Measurements from ENCODE around the gene KIAA1549.

DNA sequence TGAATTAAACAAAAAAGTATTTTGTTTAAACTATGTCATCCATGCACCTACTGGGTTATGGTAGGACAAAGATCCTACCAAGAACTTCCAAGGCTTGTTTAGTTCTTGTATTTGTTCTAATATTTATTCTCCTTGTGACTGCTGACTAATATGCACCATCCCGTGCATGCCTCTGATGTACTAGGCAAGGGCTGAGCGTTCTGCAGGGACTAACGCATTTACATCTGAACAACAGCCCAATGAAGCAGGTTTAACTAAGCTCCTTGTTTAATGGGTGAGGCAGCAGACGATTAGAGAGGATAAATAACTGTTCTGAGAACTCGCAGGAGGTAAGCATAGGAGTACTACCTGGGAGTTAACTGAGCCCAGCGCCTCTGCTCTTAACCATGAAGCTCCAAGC lies 64.9 kb downstream of the KIAA1549 start:
- no peak for TF ChIP-seq EP300 (IDR thresholded peaks at IDR 0.05)
- TF ChIP-seq MAX (IDR thresholded peaks at IDR 0.05) = no peak
- TF ChIP-seq CHD4 (IDR thresholded peaks at IDR 0.05; ENCODE audit: borderline replicate concordance) = no peak
- no peak for TF ChIP-seq CTCF (IDR thresholded peaks at IDR 0.05)
- TF ChIP-seq MYC (IDR thresholded peaks at IDR 0.05; ENCODE audit: borderline replicate concordance, low read length) = no peak
- TF ChIP-seq RAD21 (conservative IDR thresholded peaks at IDR 0.05 in 1 of 2, IDR thresholded peaks at IDR 0.05 in 1 of 2) = no peak
- TF ChIP-seq BHLHE40 (IDR thresholded peaks at IDR 0.05; ENCODE audit: low read depth, low read length) = no peak
- TF ChIP-seq POLR2A (IDR thresholded peaks at IDR 0.05; ENCODE audit: low read length) = no peak
- no peak for TF ChIP-seq KDM1A (IDR thresholded peaks at IDR 0.05; ENCODE audit: low read depth)
- no peak for TF ChIP-seq MAFK (IDR thresholded peaks at IDR 0.05; ENCODE audit: partially characterized antibody)
- no peak for TF ChIP-seq ZC3H11A (IDR thresholded peaks at IDR 0.05)
- no peak for TF ChIP-seq HOXB5 (CRISPR knock-in tag; IDR thresholded peaks at IDR 0.05)
- TF ChIP-seq, protein P1, sequence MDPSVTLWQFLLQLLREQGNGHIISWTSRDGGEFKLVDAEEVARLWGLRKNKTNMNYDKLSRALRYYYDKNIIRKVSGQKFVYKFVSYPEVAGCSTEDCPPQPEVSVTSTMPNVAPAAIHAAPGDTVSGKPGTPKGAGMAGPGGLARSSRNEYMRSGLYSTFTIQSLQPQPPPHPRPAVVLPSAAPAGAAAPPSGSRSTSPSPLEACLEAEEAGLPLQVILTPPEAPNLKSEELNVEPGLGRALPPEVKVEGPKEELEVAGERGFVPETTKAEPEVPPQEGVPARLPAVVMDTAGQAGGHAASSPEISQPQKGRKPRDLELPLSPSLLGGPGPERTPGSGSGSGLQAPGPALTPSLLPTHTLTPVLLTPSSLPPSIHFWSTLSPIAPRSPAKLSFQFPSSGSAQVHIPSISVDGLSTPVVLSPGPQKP (IDR thresholded peaks at IDR 0.05; ENCODE audit: low read depth, low read length) = no peak
